Measurements from ENCODE around the gene TNFRSF9. TPM values are rescaled to one million over a fixed set of nuclear protein-coding genes. Genes with fewer than 3 reads are reported as not detected.

Gene TNFRSF9
- total and polyA plus RNA-seq, 4 donors = under 0.01 to 0.09 (median 0.02) TPM; not detected in 1

- WGBS = 53% methylated on average over 8 of the region's 8 CpGs
- Histone ChIP-seq H3K9me3 (ENCODE audit: control insufficient read depth in 4 of 4, low read length in 3 of 4) (no peaks in the 10 kb centered on the region), H3K27me3 (ENCODE audit: control insufficient read depth in 4 of 4, insufficient read depth in 4 of 4, low read length in 3 of 4) (no peaks in the 10 kb centered on the region), H3K27ac (ENCODE audit: low read depth in 1 of 2, low read length in 2 of 2) (no peak overlapping the region), H3K4me3 (ENCODE audit: low read depth in 1 of 3, low read length in 3 of 3) (no peak overlapping the region), H3K4me1 (ENCODE audit: control insufficient read depth in 4 of 4, insufficient read depth in 4 of 4, low read length in 3 of 4) (peaks cover 0 to 16% (median 15%) of the 10 kb centered on the region in 4 donors), H3K9ac (ENCODE audit: low read depth in 1 of 2, low read length in 2 of 2) (no peak overlapping the region), H3K36me3 (ENCODE audit: control insufficient read depth in 4 of 4, insufficient read depth in 3 of 4, low read depth in 1 of 4, low read length in 3 of 4) (peaks cover 11 to 36% (median 27%) of the 10 kb centered on the region in 4 donors)
- peak; percentile 49 for TF ChIP-seq SP1 (IDR thresholded peaks at IDR 0.05)
- TF ChIP-seq ATF3 (IDR thresholded peaks at IDR 0.05) = no peak
- no peak for TF ChIP-seq TAF1 (conservative IDR thresholded peaks at IDR 0.05)
- no peak for TF ChIP-seq ZBTB33 (IDR thresholded peaks at IDR 0.05)
- peak; percentile 96 to 97 for TF ChIP-seq RAD21 (IDR thresholded peaks at IDR 0.05)
- no peak for TF ChIP-seq YY1 (IDR thresholded peaks at IDR 0.05)
- no peak for TF ChIP-seq JUND (IDR thresholded peaks at IDR 0.05)
- peak; percentile 44 to 62 for TF ChIP-seq RXRA (IDR thresholded peaks at IDR 0.05)
- no peak for TF ChIP-seq FOXA1 (IDR thresholded peaks at IDR 0.05)
- TF ChIP-seq, protein P1, sequence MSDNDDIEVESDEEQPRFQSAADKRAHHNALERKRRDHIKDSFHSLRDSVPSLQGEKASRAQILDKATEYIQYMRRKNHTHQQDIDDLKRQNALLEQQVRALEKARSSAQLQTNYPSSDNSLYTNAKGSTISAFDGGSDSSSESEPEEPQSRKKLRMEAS (IDR thresholded peaks at IDR 0.05) = no peak
- no peak for TF ChIP-seq GABPA (IDR thresholded peaks at IDR 0.05 in 1 of 2, conservative IDR thresholded peaks at IDR 0.05 in 1 of 2)
- no peak for TF ChIP-seq EGR1 (IDR thresholded peaks at IDR 0.05; ENCODE audit: low read depth in 2 of 2)
- TF ChIP-seq REST (IDR thresholded peaks at IDR 0.05) = no peak
- TF ChIP-seq NR2F2 (IDR thresholded peaks at IDR 0.05) = no peak
- TF ChIP-seq CTCF (IDR thresholded peaks at IDR 0.05; ENCODE audit: low read depth, low read length, missing input control) = peak; percentile 90
- TF ChIP-seq HNF4A (conservative IDR thresholded peaks at IDR 0.05) = peak; percentile 99
- peak; percentile 95 for TF ChIP-seq HNF4G (IDR thresholded peaks at IDR 0.05)
- DNase-seq (ENCODE audit: low spot score) = peak; percentile 66
These were observed 34.7 kb upstream of the TNFRSF9 start for GRCh38 chr1:7975212-7975865.
